Measurements from ENCODE around the gene KPNA4.
"Not testable (repeated sequence)": the region's sequence is repeated elsewhere in the genome, so short reads cannot be mapped to it uniquely, and the experiment has no call there.

Gene KPNA4, protein sequence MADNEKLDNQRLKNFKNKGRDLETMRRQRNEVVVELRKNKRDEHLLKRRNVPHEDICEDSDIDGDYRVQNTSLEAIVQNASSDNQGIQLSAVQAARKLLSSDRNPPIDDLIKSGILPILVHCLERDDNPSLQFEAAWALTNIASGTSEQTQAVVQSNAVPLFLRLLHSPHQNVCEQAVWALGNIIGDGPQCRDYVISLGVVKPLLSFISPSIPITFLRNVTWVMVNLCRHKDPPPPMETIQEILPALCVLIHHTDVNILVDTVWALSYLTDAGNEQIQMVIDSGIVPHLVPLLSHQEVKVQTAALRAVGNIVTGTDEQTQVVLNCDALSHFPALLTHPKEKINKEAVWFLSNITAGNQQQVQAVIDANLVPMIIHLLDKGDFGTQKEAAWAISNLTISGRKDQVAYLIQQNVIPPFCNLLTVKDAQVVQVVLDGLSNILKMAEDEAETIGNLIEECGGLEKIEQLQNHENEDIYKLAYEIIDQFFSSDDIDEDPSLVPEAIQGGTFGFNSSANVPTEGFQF

DNA sequence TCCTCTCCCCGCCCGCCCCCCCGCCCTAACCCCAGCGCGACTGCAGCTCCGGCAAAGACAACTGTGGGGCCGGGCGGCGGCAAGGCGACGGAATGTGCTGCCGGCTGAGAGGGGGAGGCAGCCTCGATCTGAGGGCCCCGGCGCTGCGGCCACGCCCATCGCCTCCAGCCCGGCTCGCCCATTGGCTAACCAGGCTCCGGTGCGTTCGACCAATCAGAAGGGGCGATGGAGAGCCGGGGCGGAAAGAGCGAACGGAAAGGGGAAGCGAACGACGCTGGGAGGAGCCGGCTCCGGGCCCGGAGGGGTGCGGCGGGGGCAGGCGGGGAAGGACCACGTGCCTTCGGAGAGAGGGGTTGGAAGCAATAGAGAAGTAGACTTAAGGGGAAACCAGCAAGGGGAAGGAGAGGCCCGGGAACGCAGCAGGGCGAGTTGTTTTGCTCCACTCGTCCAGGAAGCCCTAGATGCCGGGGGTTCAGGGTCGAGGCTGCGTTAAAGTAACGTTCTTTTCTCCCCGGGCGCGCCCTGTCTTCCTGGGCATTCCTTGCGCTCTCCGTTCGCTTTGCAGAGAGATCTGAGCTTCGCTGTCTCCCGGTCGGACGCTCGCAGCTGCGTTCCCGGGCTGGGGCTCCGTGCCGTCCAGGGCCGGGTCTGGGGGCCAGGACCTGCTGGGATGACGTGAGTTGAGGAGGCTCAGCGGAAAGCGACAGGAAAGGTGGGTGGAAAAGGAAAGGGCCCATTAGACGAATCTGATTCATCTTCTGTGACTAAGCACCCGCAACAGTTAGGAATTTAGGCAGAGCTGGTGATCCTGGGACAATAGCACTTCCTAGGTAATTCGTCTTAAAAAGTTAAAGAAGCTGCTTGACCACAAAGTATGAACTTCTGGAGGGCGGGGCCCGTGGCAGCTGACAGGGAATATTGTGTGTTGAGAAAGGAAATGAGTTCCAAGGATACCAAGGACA lies at the start of gene KPNA4:
TSS of gene KPNA4 (minus strand) at position 130 of the 962 bp plus-strand sequence. CDS start 289 bp downstream, outside the sequence.
- peak; percentile 97 for DNase-seq (ENCODE audit: low spot score)

DNA sequence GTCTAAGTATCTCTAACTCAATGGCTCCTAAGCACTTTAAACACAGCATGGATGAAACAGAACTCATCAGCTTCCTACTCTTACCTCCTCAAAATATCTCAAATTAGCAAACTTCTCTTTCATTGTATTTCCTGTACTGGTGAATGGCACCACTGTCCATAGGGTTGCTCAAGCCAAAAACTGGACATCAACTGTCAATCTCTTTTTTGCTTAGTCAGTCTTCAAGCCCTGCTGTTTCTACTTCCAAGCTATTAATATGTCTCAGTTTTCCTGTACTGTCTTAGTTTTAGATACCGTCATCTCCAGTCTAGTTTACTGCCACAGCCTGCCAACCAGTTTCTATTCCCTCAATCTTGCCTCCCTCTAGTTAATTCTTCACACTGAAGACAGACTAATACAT lies 48.3 kb upstream of the KPNA4 start:
- DNase-seq (ENCODE audit: low spot score) = no peak

DNA sequence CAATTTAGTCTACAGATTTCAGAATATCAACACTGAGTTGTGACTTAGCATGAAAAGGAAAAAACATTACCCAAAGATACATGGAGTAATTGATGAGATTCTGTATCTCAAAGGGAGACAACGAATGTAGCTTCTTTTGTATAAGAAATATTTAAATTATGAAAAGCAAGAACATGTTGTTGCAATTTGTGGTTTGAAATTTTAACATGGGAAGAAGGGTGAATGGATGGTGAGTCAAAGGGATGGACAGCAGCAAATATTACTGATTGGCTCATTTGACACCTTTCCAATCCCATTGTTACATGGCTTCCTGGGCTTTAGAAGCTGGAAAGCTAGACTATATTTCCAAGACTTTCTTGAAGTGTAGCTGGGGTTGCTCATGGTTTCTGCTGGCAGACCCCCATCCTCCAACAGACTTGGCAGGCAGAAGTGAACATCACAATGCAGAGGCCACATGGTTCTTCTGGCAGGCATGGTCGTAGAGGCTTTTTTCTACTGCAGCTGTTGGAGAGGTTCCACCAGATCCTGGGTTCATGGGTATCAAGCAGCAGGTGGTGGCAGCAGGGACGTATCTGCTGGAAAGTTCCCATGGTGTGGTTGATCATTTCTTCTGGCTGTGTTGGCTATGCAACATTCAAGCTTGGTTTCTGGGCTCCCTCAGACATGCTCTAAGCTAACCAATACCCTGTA lies 47.2 kb upstream of the KPNA4 start:
- no peak for DNase-seq (ENCODE audit: low spot score)

DNA sequence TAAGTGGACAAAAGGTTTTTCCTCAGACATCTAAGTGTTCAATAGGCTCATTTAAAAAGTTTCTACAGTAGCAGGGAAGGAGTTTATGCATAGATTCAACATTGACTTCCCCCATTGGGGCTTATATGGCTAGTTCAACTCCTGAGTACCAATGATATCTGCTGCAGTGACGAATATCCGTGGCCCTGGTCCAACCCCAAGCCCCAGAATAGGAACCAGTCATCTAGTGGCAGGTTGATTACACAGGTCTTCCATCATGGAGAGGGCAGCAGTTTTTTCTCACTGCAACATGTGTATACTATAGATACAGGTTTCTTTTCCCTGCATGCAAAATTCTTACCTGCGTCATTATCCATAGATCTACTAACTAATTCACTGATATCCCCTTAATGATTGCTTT lies 45.8 kb upstream of the KPNA4 start:
- no peak for DNase-seq (ENCODE audit: low spot score)

DNA sequence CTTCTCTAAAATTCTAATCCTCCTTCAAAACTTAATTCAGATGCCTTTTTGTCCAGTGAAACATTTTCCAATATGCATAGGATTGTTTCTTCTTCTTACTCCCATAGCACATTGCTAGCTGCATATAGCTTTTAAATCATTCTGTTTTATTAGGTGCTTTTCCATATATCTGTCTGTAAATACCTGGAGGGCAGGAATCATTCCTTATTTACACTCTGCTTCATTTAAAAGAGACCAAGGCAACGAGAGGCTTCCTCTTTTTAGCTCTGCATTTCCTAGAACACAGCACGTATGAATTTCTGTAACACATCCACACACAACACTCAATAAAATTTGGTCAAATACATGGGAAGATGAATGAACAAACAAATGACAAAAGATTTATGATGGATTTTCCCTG lies 43.5 kb upstream of the KPNA4 start:
- no peak for DNase-seq (ENCODE audit: low spot score)

DNA sequence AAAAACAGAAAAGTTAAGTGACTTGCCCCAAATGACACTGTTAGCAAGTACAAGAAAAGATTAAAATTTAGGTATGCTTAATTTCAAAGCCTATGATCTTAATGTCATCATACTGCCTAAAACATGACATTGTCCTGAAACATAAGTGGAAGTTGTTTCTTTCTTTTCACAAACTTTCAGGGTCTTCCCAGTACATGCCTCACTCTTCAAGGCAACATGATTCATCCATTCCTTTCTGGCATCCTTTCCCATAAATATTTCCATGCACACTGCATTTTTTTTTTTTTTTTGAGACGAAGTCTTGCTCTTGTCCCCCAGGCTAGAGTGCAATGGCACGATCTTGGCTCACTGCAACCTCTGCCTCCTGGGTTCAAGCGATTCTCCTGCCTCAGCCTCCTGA lies 42.5 kb upstream of the KPNA4 start:
- no peak for DNase-seq (ENCODE audit: low spot score)

DNA sequence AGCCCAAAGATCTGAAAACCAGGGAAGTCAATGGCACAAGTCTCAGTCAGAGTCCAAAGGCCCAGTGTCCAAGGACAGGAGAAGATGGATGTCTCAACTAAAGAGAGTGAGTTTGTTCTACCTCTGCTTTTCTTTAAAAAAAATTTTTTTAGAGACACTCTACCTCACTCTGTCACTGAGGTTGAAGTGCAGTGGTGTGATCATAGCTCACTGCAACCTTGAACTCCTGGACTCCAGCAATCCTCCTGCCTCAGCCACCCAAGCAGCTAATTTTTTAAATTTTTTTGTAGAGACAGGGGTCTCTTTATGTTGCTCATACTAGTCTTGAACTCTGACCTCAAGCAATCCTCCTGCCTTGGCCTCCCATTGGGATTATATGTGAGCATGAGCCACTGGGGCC lies 39.9 kb upstream of the KPNA4 start:
- no peak for DNase-seq (ENCODE audit: low spot score)

DNA sequence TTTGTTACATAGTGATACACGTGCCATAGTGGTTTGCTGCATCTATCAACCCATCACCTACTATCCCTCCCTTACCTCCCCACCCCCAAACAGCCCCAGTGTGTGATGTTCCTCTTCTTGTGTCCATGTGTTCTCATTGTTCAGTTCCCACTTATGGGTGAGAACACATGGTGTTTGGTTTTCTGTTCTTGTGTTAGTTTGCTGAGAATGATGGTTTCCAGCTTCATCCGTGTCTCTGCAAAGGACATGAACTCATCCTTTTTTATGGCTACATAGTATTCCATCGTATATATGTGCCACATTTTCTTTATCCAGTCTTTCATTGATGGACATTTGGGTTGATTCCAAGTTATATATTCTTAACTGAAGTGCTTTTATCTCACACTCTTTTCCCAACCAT lies 38.5 kb upstream of the KPNA4 start:
- DNase-seq (ENCODE audit: low spot score) = not testable (repeated sequence)

DNA sequence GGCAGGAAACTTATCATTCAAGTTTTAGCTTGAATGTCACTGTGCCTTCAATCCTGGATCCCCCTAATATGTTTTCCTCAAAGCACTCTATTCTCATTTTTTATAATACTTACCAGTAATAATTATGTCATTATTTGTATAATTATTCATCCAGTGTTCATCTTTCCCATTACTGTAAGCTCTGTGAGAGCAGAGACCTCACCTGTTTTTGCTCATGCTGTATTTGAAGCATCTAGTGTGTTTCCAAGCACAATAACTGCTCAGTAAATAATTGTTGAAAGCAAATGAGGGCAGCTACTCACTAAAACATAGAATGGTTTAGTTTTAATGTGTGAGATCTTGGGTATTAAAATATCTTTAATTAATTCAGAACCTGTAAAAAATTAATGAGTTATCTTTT lies 36.9 kb upstream of the KPNA4 start:
- DNase-seq (ENCODE audit: low spot score) = no peak

DNA sequence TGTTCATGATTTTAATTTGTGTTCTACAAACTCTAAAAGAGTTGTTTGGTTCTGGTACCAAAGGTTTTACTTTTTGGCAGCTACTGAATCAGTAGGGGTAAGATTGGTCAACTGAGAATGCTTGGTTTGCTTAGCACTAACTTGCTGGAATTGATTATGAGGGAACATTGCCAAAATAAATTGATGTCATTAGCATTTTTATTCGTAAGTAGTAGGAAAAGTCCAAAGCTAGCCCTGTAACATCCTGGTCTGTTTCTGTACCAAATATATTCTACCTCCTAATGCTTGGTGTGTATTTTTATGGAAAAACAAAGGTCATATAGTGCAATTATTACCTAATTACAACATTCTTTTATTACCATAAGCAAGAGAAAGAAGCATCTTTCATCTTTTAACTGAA lies 35.9 kb upstream of the KPNA4 start:
- DNase-seq (ENCODE audit: low spot score) = no peak

DNA sequence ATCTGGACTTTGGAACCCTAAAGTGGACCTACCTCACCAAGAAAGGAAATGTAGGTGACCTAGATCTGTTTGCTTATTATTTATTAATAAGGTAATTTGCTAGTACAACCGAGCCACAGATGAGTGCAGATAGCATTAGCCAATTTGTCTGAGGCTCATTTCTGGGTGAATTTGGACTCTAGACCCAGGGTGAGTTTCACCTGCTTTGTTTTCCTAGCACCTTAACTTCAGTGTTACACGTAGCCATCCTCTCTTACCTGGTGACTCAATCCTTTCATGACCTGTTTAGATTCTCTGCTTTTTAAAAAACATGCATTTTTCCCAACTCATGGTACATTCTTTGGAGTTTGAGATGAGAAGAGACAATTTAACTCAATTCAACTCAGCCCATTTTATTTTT lies 33.5 kb upstream of the KPNA4 start:
- no peak for DNase-seq (ENCODE audit: low spot score)

DNA sequence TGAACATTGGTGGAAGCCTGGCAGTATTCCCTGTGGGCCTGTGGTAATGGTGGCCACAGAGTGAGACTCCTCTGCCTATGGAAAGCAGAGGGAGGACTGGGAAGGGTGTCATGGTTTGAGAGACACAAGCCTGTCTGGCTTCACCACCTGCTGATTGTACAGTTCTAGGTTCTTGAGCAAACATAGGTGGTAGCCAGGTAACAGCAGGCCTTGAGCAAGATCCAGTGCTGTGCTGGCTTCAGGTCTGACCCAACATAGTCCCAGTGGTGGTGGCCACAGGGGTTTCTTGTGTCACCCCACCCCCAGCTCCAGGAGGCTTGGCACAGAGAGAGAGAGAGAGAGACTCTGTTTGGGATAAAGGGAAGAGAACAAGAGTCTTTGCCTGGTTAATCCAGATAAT lies 22.7 kb upstream of the KPNA4 start:
- no peak for DNase-seq (ENCODE audit: low spot score)

DNA sequence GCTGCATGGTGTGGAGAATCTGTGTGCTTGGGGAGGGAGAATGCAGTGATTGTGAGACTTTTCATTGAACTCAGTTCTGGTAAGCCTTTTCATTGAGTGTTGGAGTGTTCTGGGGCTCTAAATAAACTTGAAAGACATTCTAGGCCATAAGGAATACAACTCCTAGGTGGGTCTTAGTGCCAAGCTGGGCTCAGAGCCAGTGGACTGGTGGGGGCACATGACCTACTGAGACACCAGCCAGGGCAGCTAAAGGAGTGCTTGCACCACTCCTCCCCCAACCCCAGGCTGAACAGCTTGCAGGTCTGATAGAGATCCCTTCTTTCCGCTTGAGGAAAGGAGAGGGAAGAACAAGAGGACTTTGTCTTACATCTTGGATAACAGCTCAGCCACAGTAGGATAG lies 21.7 kb upstream of the KPNA4 start:
- no peak for DNase-seq (ENCODE audit: low spot score)

DNA sequence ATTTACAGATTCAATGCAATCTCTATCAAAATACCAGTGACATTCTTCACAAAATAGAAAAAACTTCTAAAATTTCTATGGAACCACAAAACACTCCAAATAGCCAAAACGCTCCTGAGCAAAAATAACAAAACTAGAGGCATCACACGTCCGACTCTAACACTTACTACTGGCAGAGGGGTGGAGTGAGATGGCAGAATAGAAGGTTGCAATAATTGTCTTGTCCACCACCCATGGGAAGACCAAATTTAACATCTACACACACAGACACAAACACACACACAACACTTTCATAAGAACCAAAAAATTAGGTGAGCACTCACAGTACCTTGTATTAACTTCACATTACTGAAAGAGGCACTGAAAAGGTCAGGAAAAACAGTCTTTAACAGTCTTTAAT lies 21.3 kb upstream of the KPNA4 start:
- DNase-seq (ENCODE audit: low spot score) = no peak

DNA sequence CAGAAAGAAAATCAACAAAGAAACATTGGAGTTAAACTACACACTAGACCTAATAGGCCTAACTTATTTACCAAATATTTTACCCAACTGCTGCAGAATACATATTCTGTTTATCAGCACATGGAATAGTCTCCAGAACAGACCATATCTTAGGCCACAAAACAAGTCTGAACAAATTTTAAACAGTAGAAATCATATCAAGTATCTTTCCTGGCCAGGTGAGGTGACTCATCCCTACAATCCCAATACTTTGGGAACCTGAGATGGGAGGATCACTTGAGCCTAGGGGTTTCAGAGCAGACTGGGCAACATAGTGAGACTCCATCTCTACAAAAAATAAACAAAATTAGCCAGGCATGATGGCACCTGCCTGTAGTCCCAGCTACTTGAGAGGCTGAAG lies 18.1 kb upstream of the KPNA4 start:
- DNase-seq (ENCODE audit: low spot score) = no peak

DNA sequence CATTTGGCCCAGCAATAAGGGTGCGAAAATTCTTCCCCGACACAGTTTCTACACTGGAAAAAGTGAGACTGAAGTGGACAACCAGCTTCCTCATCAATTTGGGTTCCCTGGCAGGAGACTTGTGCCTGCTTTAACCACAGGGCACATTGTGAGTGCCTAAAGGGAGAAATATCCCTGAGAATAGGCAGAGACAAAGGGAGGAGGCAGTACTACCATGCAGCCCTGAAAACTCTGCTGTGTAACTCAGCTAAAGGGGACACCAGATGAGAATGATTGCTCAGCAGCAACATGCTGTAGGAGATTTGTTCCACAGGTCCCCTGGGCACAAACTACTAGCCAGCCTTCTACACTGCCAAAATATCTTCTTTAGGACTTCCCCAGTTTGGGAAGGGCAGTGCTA lies 15.6 kb upstream of the KPNA4 start:
- DNase-seq (ENCODE audit: low spot score) = no peak

DNA sequence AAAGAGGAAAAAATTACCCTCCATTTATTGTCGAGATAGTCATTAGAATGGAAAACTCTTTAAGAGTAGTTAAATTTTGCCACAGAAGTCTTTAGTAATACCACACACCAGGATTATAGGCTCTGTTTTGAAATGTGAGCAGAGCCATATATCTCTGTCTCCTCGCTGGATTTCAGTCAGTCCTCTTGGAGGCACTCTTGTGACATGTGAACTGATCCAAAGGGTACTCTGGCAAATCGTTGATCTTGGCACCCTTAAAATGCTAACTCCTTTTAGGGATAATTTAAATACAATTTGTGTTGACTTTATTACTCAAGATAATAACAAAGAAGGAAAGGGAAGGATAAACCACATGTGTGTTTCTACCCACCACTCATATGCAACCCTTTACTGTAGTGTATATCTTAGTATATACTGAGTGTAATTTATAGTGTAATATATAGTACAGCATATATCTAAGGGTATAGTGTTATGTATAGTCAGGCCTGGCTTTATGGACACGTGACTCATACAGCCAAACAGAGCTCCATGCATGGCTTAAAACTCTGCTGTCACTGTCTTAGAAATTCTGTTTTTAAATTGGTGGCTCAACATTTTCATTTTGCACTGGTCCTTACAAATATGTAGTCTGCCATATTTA lies 12.3 kb upstream of the KPNA4 start:
- no peak for DNase-seq (ENCODE audit: low spot score)

DNA sequence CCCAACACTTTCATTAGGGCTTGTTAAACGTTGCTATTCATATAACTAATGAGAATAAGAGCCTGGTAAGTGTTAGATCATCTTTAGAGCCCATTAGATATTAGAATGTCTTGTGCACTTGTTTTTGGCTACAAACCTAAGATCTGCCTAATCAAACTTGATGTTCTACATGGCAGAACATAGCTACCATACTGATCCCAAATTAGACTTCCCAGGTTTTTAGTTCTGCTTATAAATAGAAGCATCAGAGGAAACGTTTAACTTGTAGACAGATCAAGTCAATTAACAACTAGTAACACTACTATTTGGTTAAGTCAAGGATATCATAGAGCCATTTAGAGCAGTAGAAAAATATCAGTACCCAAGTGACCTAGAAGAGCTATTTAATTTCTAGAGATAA lies 11.7 kb upstream of the KPNA4 start:
- no peak for DNase-seq (ENCODE audit: low spot score)

DNA sequence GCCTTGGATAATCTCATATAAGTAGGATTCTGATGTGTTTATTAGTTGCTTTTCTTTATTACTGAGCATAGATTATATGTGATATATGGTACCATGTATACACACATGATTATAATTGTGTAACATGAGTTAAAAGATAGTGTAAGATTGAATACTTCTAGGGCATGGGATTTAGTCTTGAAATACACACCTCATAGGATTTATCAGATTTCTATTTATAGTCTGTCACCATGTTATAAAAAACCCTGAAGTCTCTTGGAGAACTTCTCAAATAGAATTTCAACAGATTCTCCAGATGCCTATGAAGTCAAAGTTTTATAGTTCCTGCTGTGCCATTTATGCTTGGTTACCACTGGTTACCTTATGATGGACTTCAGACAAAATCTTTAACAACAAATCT lies 11.2 kb upstream of the KPNA4 start:
- no peak for DNase-seq (ENCODE audit: low spot score)

DNA sequence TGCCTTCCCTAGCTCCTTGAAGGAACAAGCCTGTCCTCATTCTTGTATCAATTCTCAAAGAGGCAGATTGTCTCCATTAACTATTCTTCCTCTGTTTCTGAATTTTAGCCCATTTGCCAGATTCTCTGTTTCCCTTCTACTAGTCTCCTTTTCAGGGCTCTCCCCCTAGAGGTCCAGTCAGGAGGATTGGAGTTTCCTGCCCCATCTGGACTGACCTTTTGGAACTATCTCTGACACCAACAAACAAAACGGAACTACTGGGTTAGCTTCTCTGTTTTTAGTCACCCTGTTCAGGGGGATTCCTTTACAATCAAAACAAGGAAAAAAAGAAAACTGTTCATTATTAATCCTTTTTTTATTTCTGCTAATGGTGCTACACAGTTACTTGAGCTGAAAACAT lies 10.2 kb upstream of the KPNA4 start:
- no peak for DNase-seq (ENCODE audit: low spot score)

DNA sequence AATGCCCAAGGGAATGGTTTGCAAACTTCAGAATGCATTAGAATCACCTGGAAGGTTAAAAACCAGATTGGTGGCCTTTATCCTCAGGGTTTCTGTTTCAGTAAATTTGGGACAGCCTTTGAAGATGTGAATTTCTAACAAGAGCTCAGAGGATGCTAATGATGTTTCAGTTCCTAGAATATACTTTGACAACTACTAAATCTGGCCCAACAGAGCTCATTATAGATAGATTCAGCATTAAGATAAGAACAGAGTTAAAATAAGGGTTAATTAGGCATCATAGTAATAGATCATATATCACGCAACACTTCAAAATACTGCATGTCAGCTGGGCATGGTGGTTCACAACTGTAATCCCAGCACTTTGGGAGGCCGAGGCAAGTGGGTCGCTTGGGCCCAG lies 9.3 kb upstream of the KPNA4 start:
- no peak for DNase-seq (ENCODE audit: low spot score)

Measured in LoVo (cell line).